Measurements from ENCODE around the gene SERINC1. TPM values are rescaled to one million over a fixed set of nuclear protein-coding genes. Genes with fewer than 3 reads are reported as not detected.

Gene SERINC1
- total and polyA plus RNA-seq, 3 experiments from 2014 or later, result 61.7 to 130 (median 62.9) TPM

DNA sequence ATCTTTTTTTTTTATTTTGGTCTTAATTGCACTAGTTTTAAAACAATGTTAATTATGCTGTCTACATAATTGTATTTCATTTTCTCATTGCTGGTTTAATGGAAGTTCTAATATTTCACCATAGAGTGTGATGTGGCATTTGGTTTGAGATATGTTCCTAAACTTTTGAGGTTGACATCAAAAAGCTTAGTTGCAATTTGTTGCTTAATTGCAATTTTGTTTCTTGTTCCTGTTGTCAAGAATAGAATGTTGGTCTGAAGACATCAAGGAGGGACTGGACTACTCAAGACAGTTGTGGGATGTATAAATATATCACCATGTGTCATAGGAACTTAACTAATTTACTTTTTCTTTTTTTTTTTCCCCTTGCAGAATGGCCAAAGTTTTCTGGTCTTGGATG is 59.6 kb downstream of the SERINC1 start:
- H3K27me3 Mint-ChIP-seq, result peaks cover 0 to 1% of the 10 kb centered on the region in 2 donors
- H3K36me3 ChIP-seq (ENCODE audit: insufficient read depth, low read length), result peaks cover 24% of the 10 kb centered on the region
- CTCF ChIA-PET, result no interaction called here
- no peak overlapping the region for H3K4me3 ChIP-seq (ENCODE audit: low read length)
- no peaks in the 10 kb centered on the region for H3K27me3 ChIP-seq (ENCODE audit: insufficient read depth, low read length, poor library complexity, severe bottlenecking)
- H3K4me1 Mint-ChIP-seq, result peaks cover 27 to 47% (median 34%) of the 10 kb centered on the region in 3 donors
- no peaks in the 10 kb centered on the region for H3K9me3 ChIP-seq (ENCODE audit: low read length)
- H3K36me3 Mint-ChIP-seq, result peaks cover 8 to 46% (median 11%) of the 10 kb centered on the region in 3 donors
- no peak overlapping the region for H3K4me3 Mint-ChIP-seq
- no peak overlapping the region for H3K27ac Mint-ChIP-seq
- H3K27ac ChIP-seq (ENCODE audit: low read depth, low read length), result no peak overlapping the region
- POLR2A ChIA-PET, result no interaction called here
- no peak for DNase-seq
- no peaks in the 10 kb centered on the region for H3K9me3 Mint-ChIP-seq
- peaks cover 40% of the 10 kb centered on the region for H3K4me1 ChIP-seq (ENCODE audit: insufficient read depth, low read length)

GRCh38 chr6:122408702-122409458 is 62.7 kb downstream of the SERINC1 start:
- DNase-seq, result peak in 2 of 5 donors; percentile 15 to 68
- peaks cover 40 to 71% (median 63%) of the 10 kb centered on the region in 3 donors for H3K4me1 Mint-ChIP-seq
- peaks cover 8 to 20% (median 10%) of the 10 kb centered on the region in 3 donors for H3K36me3 Mint-ChIP-seq
- no peaks in the 10 kb centered on the region for H3K9me3 Mint-ChIP-seq
- H3K4me3 Mint-ChIP-seq, result peak overlapping the region; percentile 27 to 78 (median 67)
- ChIA-PET POLR2A (interaction anchor here (1.0 kb wide), 1 partner anchor 63 kb away, joined by 4 read pairs; the partner anchor contains the start of gene SERINC1), CTCF (interaction anchor here (1.0 kb wide), 2 partner anchors 13 to 27 kb away, joined by 3 read pairs; no protein-coding TSS in a partner anchor)
- H3K27ac ChIP-seq (ENCODE audit: low read depth, low read length), result no peak overlapping the region
- peaks cover 62% of the 10 kb centered on the region for H3K4me1 ChIP-seq (ENCODE audit: insufficient read depth, low read length)
- H3K9me3 ChIP-seq (ENCODE audit: low read length), result no peaks in the 10 kb centered on the region
- peak overlapping the region; percentile 34 to 96 (median 77) for H3K27ac Mint-ChIP-seq
- H3K27me3 Mint-ChIP-seq, result peaks cover 0 to 1% of the 10 kb centered on the region in 2 donors
- H3K4me3 ChIP-seq (ENCODE audit: low read length), result peak overlapping the region; percentile 7
- no peaks in the 10 kb centered on the region for H3K27me3 ChIP-seq (ENCODE audit: insufficient read depth, low read length, poor library complexity, severe bottlenecking)
- peaks cover 11% of the 10 kb centered on the region for H3K36me3 ChIP-seq (ENCODE audit: insufficient read depth, low read length)

GRCh38 chr6:122408240-122408639 is 63.4 kb downstream of the SERINC1 start:
- peaks cover 6 to 14% (median 10%) of the 10 kb centered on the region in 3 donors for H3K36me3 Mint-ChIP-seq
- H3K36me3 ChIP-seq (ENCODE audit: insufficient read depth, low read length), result peaks cover 6% of the 10 kb centered on the region
- no peak overlapping the region for H3K27ac ChIP-seq (ENCODE audit: low read depth, low read length)
- H3K9me3 ChIP-seq (ENCODE audit: low read length), result no peaks in the 10 kb centered on the region
- peak overlapping the region in 6 of 7 donors; percentile 48 to 78 (median 70) for H3K4me3 Mint-ChIP-seq
- DNase-seq, result no peak
- H3K27me3 ChIP-seq (ENCODE audit: insufficient read depth, low read length, poor library complexity, severe bottlenecking), result no peaks in the 10 kb centered on the region
- CTCF ChIA-PET, result interaction anchor here (1.0 kb wide), 2 partner anchors 11 to 14 kb away, joined by 3 read pairs; no protein-coding TSS in a partner anchor
- peak overlapping the region; percentile 34 to 96 (median 77) for H3K27ac Mint-ChIP-seq
- H3K4me1 ChIP-seq (ENCODE audit: insufficient read depth, low read length), result peaks cover 63% of the 10 kb centered on the region
- POLR2A ChIA-PET, result interaction anchor here (1.0 kb wide), 1 partner anchor 63 kb away, joined by 4 read pairs; the partner anchor contains the start of gene SERINC1
- peak overlapping the region; percentile 7 for H3K4me3 ChIP-seq (ENCODE audit: low read length)
- peaks cover 0 to 1% of the 10 kb centered on the region in 2 donors for H3K27me3 Mint-ChIP-seq
- peaks cover 43 to 74% (median 65%) of the 10 kb centered on the region in 3 donors for H3K4me1 Mint-ChIP-seq
- H3K9me3 Mint-ChIP-seq, result no peaks in the 10 kb centered on the region

DNA sequence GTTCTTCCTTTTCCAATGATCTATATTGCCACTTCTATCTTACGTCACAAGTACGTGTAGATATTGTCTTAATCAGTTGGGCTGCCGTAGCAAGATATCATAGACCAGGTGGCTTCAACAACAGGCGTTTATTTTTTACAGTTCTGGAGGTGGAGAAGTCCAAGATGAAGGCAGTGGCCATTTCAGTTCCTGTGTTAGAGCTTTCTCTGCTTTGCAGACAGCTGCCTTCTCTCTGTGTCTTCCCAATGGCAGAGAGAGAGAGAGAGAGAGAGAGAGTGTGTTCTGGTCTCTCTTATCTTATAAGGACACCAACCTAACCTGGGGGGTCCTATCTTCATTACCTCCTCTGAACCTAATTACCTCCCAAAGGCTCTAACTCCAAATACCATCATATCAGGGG is 63.9 kb downstream of the SERINC1 start:
- Histone ChIP-seq H3K27me3 (ENCODE audit: insufficient read depth, low read length, poor library complexity, severe bottlenecking) (no peaks in the 10 kb centered on the region), H3K36me3 (ENCODE audit: insufficient read depth, low read length) (peaks cover 5% of the 10 kb centered on the region), H3K9me3 (ENCODE audit: low read length) (no peaks in the 10 kb centered on the region), H3K27ac (ENCODE audit: low read depth, low read length) (no peak overlapping the region), H3K4me1 (ENCODE audit: insufficient read depth, low read length) (peaks cover 68% of the 10 kb centered on the region), H3K4me3 (ENCODE audit: low read length) (no peak overlapping the region)
- Mint-ChIP-seq H3K4me3 (no peak overlapping the region), H3K27me3 (peaks cover 0 to 1% of the 10 kb centered on the region in 2 donors), H3K27ac (peak overlapping the region in 1 of 8 donors; percentile 30), H3K9me3 (no peaks in the 10 kb centered on the region), H3K4me1 (peaks cover 43 to 76% (median 66%) of the 10 kb centered on the region in 3 donors), H3K36me3 (peaks cover 6 to 10% (median 9%) of the 10 kb centered on the region in 3 donors)
- POLR2A ChIA-PET, result interaction anchor here (1.0 kb wide), 1 partner anchor 64 kb away, joined by 4 read pairs; the partner anchor contains the start of gene SERINC1
- CTCF ChIA-PET, result interaction anchor here (1.0 kb wide), 2 partner anchors 10 to 15 kb away, joined by 3 read pairs; no protein-coding TSS in a partner anchor
- DNase-seq, result no peak

GRCh38 chr6:122406187-122406586 is 65.4 kb downstream of the SERINC1 start:
- no peaks in the 10 kb centered on the region for H3K9me3 ChIP-seq (ENCODE audit: low read length)
- no peak overlapping the region for H3K4me3 ChIP-seq (ENCODE audit: low read length)
- peaks cover 0 to 3% (median 1%) of the 10 kb centered on the region in 3 donors for H3K36me3 Mint-ChIP-seq
- ChIA-PET POLR2A (no interaction called here), CTCF (interaction anchor here (1.4 kb wide), 1 partner anchor 10 kb away, joined by 4 read pairs; no protein-coding TSS in a partner anchor)
- DNase-seq, result no peak
- H3K4me1 ChIP-seq (ENCODE audit: insufficient read depth, low read length), result peaks cover 79% of the 10 kb centered on the region
- H3K27me3 ChIP-seq (ENCODE audit: insufficient read depth, low read length, poor library complexity, severe bottlenecking), result no peaks in the 10 kb centered on the region
- H3K27ac ChIP-seq (ENCODE audit: low read depth, low read length), result no peak overlapping the region
- peaks cover 49 to 84% (median 78%) of the 10 kb centered on the region in 3 donors for H3K4me1 Mint-ChIP-seq
- no peaks in the 10 kb centered on the region for H3K9me3 Mint-ChIP-seq
- no peaks in the 10 kb centered on the region for H3K27me3 Mint-ChIP-seq
- peak overlapping the region in 1 of 8 donors; percentile 29 for H3K27ac Mint-ChIP-seq
- H3K4me3 Mint-ChIP-seq, result peak overlapping the region in 1 of 7 donors; percentile 1
- H3K36me3 ChIP-seq (ENCODE audit: insufficient read depth, low read length), result no peaks in the 10 kb centered on the region

DNA sequence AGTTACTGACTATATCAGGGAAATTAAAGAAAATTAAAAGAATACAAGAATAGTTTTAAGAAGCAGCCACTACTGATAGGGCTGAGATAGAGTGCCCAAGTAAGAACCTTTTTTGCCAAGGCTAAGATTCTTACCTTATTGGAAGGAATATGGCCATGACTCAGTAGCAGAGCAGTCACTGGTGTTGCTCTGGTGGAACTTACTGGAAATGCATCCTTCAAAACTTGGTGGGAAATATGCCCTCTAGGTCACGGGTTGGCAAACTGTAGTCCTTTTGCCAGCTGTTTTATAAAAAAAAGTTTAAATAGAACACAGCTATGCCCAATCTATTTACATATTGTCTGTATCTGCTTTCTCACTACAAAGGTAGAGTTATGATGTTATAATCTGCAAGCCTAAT is 66.2 kb downstream of the SERINC1 start:
- peaks cover 54 to 84% (median 82%) of the 10 kb centered on the region in 3 donors for H3K4me1 Mint-ChIP-seq
- no peaks in the 10 kb centered on the region for H3K9me3 Mint-ChIP-seq
- CTCF ChIA-PET, result interaction anchor here (1.4 kb wide), 1 partner anchor 9 kb away, joined by 4 read pairs; no protein-coding TSS in a partner anchor
- Histone ChIP-seq H3K27ac (ENCODE audit: low read depth, low read length) (no peak overlapping the region), H3K27me3 (ENCODE audit: insufficient read depth, low read length, poor library complexity, severe bottlenecking) (no peaks in the 10 kb centered on the region), H3K4me3 (ENCODE audit: low read length) (no peak overlapping the region), H3K36me3 (ENCODE audit: insufficient read depth, low read length) (no peaks in the 10 kb centered on the region), H3K4me1 (ENCODE audit: insufficient read depth, low read length) (peaks cover 79% of the 10 kb centered on the region), H3K9me3 (ENCODE audit: low read length) (no peaks in the 10 kb centered on the region)
- H3K36me3 Mint-ChIP-seq, result peaks cover 0 to 3% (median 0%) of the 10 kb centered on the region in 3 donors
- H3K27me3 Mint-ChIP-seq, result no peaks in the 10 kb centered on the region
- POLR2A ChIA-PET, result no interaction called here
- no peak for DNase-seq
- H3K4me3 Mint-ChIP-seq, result no peak overlapping the region
- no peak overlapping the region for H3K27ac Mint-ChIP-seq

DNA sequence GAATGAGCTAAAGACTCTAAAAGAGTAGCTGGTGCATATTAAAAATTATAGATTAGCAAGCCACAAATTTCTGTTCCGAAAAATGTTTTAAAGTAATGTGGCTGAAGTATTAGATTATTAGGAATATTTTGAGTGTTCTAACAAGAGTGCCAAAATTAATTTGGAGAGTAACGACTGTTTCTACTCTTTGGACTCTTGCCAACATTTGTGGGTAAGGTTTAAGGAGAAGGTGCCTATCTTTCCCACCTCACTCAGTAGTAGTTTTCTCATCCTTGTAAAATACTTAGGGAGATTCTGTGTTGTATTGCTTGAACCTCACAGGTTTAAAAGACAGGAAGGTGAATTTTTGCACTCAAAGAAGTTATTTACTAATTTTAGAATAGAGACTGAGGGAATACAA is 67.2 kb downstream of the SERINC1 start:
- ChIA-PET POLR2A (no interaction called here), CTCF (interaction anchor here (1.3 kb wide), 1 partner anchor 126 kb away, joined by 3 read pairs; no protein-coding TSS in a partner anchor)
- Histone ChIP-seq H3K27me3 (ENCODE audit: insufficient read depth, low read length, poor library complexity, severe bottlenecking) (no peaks in the 10 kb centered on the region), H3K36me3 (ENCODE audit: insufficient read depth, low read length) (no peaks in the 10 kb centered on the region), H3K4me1 (ENCODE audit: insufficient read depth, low read length) (peaks cover 74% of the 10 kb centered on the region), H3K27ac (ENCODE audit: low read depth, low read length) (no peak overlapping the region), H3K9me3 (ENCODE audit: low read length) (no peaks in the 10 kb centered on the region), H3K4me3 (ENCODE audit: low read length) (no peak overlapping the region)
- no peak for DNase-seq
- H3K9me3 Mint-ChIP-seq, result no peaks in the 10 kb centered on the region
- H3K36me3 Mint-ChIP-seq, result peaks cover 0 to 3% (median 3%) of the 10 kb centered on the region in 3 donors
- H3K27ac Mint-ChIP-seq, result peak overlapping the region in 1 of 8 donors; percentile 6
- H3K27me3 Mint-ChIP-seq, result peaks cover 0 to 2% of the 10 kb centered on the region in 2 donors
- H3K4me1 Mint-ChIP-seq, result peaks cover 52 to 78% (median 75%) of the 10 kb centered on the region in 3 donors
- H3K4me3 Mint-ChIP-seq, result no peak overlapping the region
